Activated B cell treated with CpG ODN at 0.5 μM for 24 hours (primary cell): Measurements from ENCODE around the gene RBM20. TPM values are rescaled to one million over a fixed set of nuclear protein-coding genes. Genes with fewer than 3 reads are reported as not detected.
A peak's percentile ranks its signal among the peaks of the same experiment; 100 is the strongest.

Source experiments
- ATAC-seq: fragments of 200-7000 bp; cut with Tn5 transposase; one replicate; pipeline ENCODE4 v1.10.0; 2021; ENCODE audit warnings: low read depth, mild to moderate bottlenecking, moderate library complexity
- CTCF ChIA-PET: fragments of 350-600 bp; sonication (Branson Sonifier 250); formaldehyde crosslinking; loops from one replicate; lab custom pipeline; 2021; ENCODE audit warnings: antibody characterized with exemption; lab: Charles Lee
- POLR2A ChIA-PET: fragments of 350-600 bp; sonication (Branson Sonifier 250); formaldehyde crosslinking; loops from one replicate; lab custom pipeline; 2021; ENCODE audit warnings: antibody characterized with exemption; lab: Charles Lee
- DNase-seq: peaks from one replicate; pipeline ENCODE4 v3.0.0; 2022
- H3K27ac Mint-ChIP-seq: one replicate; pipeline ENCODE4 v1.8.0; 2020; ENCODE audit warnings: mixed read lengths
- H3K27me3 Mint-ChIP-seq: one replicate; pipeline ENCODE4 v1.8.0; 2021; ENCODE audit warnings: mixed read lengths
- H3K36me3 Mint-ChIP-seq: one replicate; pipeline ENCODE4 v1.8.0; 2021; ENCODE audit warnings: low read depth, mixed read lengths
- H3K4me1 Mint-ChIP-seq: one replicate; pipeline ENCODE4 v1.8.0; 2021; ENCODE audit warnings: mixed read lengths
- H3K4me3 Mint-ChIP-seq: one replicate; pipeline ENCODE4 v1.8.0; 2020; ENCODE audit warnings: mild to moderate bottlenecking, mixed read lengths
- H3K9me3 Mint-ChIP-seq: one replicate; pipeline ENCODE4 v1.8.0; 2020; ENCODE audit warnings: mixed read lengths
- intact Hi-C: fragments of 100-400 bp; cut with micrococcal nuclease; formaldehyde crosslinking; loops from one replicate; pipeline ENCODE4 v1.15.1; 2024
- total RNA-seq: library from RNA; stranded (reverse); gene quantifications from 2 replicates; pipeline ENCODE4 v1.2.3, GENCODE V29; 2022
- TF ChIP-seq, protein P1 (sequence below): fragments of 200-600 bp; IDR thresholded peaks from one replicate; pipeline ENCODE4 v1.8.0; 2022; ENCODE audit warnings: antibody characterized with exemption, mild to moderate bottlenecking

Gene RBM20
- total RNA-seq, 1 donor from 2014 or later: 0.02 TPM

DNA sequence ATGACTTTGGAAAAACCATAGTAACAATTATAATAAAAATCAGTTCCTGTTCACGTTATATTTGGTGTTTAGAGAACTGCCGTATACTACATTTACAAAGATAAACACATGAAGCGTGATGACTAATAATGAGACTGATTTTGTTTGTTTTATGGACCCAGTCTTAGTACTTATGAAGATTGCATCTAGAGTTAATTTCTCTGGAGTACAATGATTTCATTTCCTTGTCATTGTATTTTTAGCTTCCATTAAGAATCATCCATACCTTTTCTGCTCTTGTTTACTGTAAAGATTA is 2.9 kb downstream of the RBM20 start:
- TF ChIP-seq, protein P1, sequence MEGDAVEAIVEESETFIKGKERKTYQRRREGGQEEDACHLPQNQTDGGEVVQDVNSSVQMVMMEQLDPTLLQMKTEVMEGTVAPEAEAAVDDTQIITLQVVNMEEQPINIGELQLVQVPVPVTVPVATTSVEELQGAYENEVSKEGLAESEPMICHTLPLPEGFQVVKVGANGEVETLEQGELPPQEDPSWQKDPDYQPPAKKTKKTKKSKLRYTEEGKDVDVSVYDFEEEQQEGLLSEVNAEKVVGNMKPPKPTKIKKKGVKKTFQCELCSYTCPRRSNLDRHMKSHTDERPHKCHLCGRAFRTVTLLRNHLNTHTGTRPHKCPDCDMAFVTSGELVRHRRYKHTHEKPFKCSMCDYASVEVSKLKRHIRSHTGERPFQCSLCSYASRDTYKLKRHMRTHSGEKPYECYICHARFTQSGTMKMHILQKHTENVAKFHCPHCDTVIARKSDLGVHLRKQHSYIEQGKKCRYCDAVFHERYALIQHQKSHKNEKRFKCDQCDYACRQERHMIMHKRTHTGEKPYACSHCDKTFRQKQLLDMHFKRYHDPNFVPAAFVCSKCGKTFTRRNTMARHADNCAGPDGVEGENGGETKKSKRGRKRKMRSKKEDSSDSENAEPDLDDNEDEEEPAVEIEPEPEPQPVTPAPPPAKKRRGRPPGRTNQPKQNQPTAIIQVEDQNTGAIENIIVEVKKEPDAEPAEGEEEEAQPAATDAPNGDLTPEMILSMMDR: no peak
- CTCF ChIA-PET: interaction anchor here (1.2 kb wide), 1 partner anchor 36 kb away, joined by 3 read pairs; no protein-coding TSS in a partner anchor
- no peaks in the 10 kb centered on the region for H3K36me3 Mint-ChIP-seq
- H3K4me1 Mint-ChIP-seq: peaks cover 41% of the 10 kb centered on the region
- intact Hi-C loops: no loop called here
- H3K4me3 Mint-ChIP-seq: no peak overlapping the region
- POLR2A ChIA-PET: no interaction called here
- H3K27ac Mint-ChIP-seq: no peak overlapping the region
- peaks cover 45% of the 10 kb centered on the region for H3K27me3 Mint-ChIP-seq
- no peak for ATAC-seq
- no peak for DNase-seq
- no peaks in the 10 kb centered on the region for H3K9me3 Mint-ChIP-seq

DNA sequence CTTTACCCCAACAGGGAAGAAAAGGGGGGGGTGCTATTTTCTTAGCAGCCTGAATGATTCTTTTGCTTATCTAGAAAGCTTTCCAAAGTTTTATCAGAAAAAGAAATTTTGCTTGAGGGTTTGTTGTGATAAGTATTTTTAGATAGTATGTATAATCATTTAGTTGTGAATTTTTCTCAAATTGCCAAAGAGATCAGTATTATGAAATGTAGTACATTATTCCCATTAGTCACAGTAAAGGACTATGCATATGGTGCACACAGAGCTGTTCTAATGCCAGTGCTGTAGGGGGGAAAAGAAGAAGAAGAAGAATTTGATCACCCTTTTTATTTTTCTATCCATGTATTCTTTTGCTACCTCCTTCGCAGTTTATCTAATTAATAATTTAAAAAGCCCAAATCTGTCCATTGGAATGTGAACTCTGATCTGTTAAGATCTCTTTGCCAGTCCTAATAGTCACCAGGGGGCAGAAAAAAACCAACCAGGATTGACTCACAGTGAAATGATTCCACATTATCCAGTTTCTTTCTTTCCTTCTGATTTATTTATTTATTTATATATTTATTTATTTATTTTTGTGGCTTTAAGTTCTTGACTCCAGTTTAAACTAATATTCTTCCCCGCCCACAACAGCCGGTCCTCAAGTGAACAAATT is 4.7 kb downstream of the RBM20 start:
- intact Hi-C loops: no loop called here
- no peak overlapping the region for H3K27ac Mint-ChIP-seq
- no peak overlapping the region for H3K4me3 Mint-ChIP-seq
- peaks cover 35% of the 10 kb centered on the region for H3K27me3 Mint-ChIP-seq
- no peaks in the 10 kb centered on the region for H3K9me3 Mint-ChIP-seq
- peaks cover 34% of the 10 kb centered on the region for H3K4me1 Mint-ChIP-seq
- H3K36me3 Mint-ChIP-seq: no peaks in the 10 kb centered on the region
- TF ChIP-seq, protein P1: no peak
- ChIA-PET CTCF (interaction anchor here (1.8 kb wide), 1 partner anchor 23 kb away, joined by 10 read pairs; no protein-coding TSS in a partner anchor), POLR2A (no interaction called here)
- DNase-seq: no peak
- no peak for ATAC-seq

DNA sequence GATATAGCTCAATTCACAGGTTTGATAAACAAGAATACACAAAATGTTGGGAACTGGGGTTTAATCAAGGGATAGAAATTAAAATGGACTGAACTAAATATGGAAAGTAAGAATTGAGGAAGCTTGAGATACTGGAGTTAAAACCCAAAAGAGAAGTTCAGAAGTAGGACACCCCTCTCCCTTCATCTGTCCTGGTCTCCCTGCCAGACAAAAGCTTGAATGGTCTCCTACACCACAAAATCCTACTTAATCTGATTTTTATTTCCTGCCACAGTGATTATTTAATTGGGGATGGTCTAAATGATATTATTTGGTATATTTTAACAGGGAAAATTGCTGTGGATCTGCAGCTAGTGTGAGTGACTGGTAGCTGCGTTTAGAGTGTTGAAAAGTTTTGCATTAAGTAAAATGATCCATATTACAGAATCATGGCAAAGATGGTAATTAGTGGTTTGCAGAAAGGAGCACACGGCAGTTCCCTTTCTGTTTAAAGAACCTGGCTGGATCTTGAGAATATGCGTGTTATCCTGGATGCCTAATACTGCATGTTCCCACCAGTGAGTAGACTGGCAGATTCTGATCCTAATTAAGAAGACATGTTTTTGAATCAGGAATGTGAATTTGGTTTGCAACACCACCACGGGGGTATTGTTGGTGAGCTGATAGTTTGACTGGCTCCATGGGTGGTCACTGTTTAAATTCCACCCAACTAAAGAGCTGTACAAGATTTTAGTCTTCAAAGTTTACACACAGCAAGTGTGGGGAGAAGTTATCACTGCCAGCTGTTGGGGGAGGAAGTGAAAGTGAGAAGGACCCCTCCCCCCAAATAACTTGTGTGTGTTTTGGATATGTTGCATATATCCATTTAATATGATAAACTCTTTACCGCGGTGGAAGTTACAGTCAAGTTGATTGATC is 5.5 kb downstream of the RBM20 start:
- ATAC-seq (peak; percentile 31), DNase-seq (no peak)
- no peaks in the 10 kb centered on the region for H3K9me3 Mint-ChIP-seq
- H3K27ac Mint-ChIP-seq: no peak overlapping the region
- peaks cover 33% of the 10 kb centered on the region for H3K4me1 Mint-ChIP-seq
- H3K4me3 Mint-ChIP-seq: no peak overlapping the region
- TF ChIP-seq, protein P1: no peak
- intact Hi-C loops: loop anchor here (2.0 kb wide), 1 partner anchor 23 kb away; no protein-coding TSS in a partner anchor
- ChIA-PET POLR2A (no interaction called here), CTCF (interaction anchor here (1.8 kb wide), 1 partner anchor 23 kb away, joined by 10 read pairs; no protein-coding TSS in a partner anchor)
- no peaks in the 10 kb centered on the region for H3K36me3 Mint-ChIP-seq
- H3K27me3 Mint-ChIP-seq: peaks cover 34% of the 10 kb centered on the region

DNA sequence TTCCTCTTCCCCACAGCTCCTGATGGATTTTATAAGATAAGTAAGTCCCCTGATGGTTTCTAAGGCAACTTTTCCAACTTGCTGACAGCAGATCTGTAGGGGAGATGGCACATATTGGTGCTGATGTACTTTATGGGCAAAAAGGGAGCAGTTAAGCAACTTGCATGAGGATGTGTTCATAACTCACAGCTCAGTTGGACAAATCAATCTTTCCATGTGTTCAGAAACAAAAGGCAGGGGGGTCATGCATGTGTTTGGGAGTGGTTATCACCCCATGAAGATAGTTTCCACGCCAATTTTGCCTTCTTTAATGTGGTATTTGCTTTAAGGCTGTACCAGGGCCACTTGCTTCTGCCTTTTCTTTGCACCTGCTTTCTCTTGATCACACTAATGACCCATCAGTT is 6.1 kb downstream of the RBM20 start:
- H3K4me3 Mint-ChIP-seq: no peak overlapping the region
- no peak overlapping the region for H3K27ac Mint-ChIP-seq
- H3K4me1 Mint-ChIP-seq: peaks cover 29% of the 10 kb centered on the region
- ChIA-PET CTCF (interaction anchor here (1.8 kb wide), 1 partner anchor 22 kb away, joined by 10 read pairs; no protein-coding TSS in a partner anchor), POLR2A (no interaction called here)
- intact Hi-C loops: loop anchor here (2.0 kb wide), 1 partner anchor 23 kb away; no protein-coding TSS in a partner anchor
- TF ChIP-seq, protein P1: no peak
- ATAC-seq (peak; percentile 40), DNase-seq (no peak)
- peaks cover 28% of the 10 kb centered on the region for H3K27me3 Mint-ChIP-seq
- H3K36me3 Mint-ChIP-seq: no peaks in the 10 kb centered on the region
- H3K9me3 Mint-ChIP-seq: no peaks in the 10 kb centered on the region
